DND-41 (cell line): ENCODE measurements around the gene RANBP17.
"Not testable (repeated sequence)": the region's sequence is repeated elsewhere in the genome, so short reads cannot be mapped to it uniquely, and the experiment has no call there.

Source experiments
- ATAC-seq: fragments of 200-7000 bp; cut with Tn5 transposase; 3 replicates; pipeline ENCODE4 v1.9.1; 2021; ENCODE audit warnings: low read depth; ENCODE audit not compliant: insufficient read depth
- DNase-seq: peaks from one replicate; pipeline ENCODE4 v3.0.0-alpha.2; 2020
- H2AFZ ChIP-seq: 2 replicates; pipeline ENCODE4 v1.6.0; 2012; ENCODE audit warnings: low read depth, low read length
- H3K27ac ChIP-seq: 2 replicates; pipeline ENCODE4 v1.5.1; 2012; ENCODE audit warnings: low read length, inconsistent platforms
- H3K27me3 ChIP-seq: fragments of 200-600 bp; sonication (generic); 2 replicates; pipeline ENCODE4 v1.6.0; 2012; ENCODE audit warnings: low read length, mild to moderate bottlenecking, inconsistent platforms; ENCODE audit not compliant: insufficient read depth, poor library complexity
- H3K36me3 ChIP-seq: 2 replicates; pipeline ENCODE4 v1.5.1; 2012; ENCODE audit warnings: low read length, inconsistent platforms; ENCODE audit not compliant: insufficient read depth
- H3K4me1 ChIP-seq: 2 replicates; pipeline ENCODE4 v1.5.1; 2012; ENCODE audit warnings: mild to moderate bottlenecking, low read length; ENCODE audit not compliant: insufficient read depth
- H3K4me2 ChIP-seq: 2 replicates; pipeline ENCODE4 v1.6.0; 2012; ENCODE audit warnings: mild to moderate bottlenecking, moderate library complexity, low read length, inconsistent platforms; ENCODE audit not compliant: insufficient read depth
- H3K4me3 ChIP-seq, 2 experiments: fragments of 200-600 bp in 1 of 2; shearing (Covaris generic) in 1 of 2; 2 replicates each; pipeline ENCODE4 v1.5.1; 2012 to 2016; ENCODE audit warnings: inconsistent platforms in 2 of 2, low read length in 2 of 2, mild to moderate bottlenecking in 2 of 2, low read depth in 1 of 2, moderate library complexity in 1 of 2
- H3K79me2 ChIP-seq: 2 replicates; pipeline ENCODE4 v1.6.0; 2012; ENCODE audit warnings: low read length, inconsistent platforms; ENCODE audit not compliant: insufficient read depth
- H3K9ac ChIP-seq: 2 replicates; pipeline ENCODE4 v1.6.0; 2012; ENCODE audit warnings: low read depth, mild to moderate bottlenecking, inconsistent platforms, low read length, moderate library complexity
- H3K9me3 ChIP-seq: 2 replicates; pipeline ENCODE4 v1.5.1; 2012; ENCODE audit warnings: low read length, moderate library complexity, mild to moderate bottlenecking, inconsistent platforms; ENCODE audit not compliant: insufficient read depth, severe bottlenecking
- H4K20me1 ChIP-seq: 2 replicates; pipeline ENCODE4 v1.6.0; 2012; ENCODE audit warnings: low read length; ENCODE audit not compliant: insufficient read depth
- EZH2 ChIP-seq: IDR thresholded peaks from 3 replicates; pipeline ENCODE4 v1.6.1; 2012; ENCODE audit warnings: borderline replicate concordance, low read depth, mild to moderate bottlenecking, moderate library complexity, low read length, inconsistent platforms; ENCODE audit not compliant: severe bottlenecking
- TF ChIP-seq, protein P1 (sequence below): IDR thresholded peaks from 2 replicates; pipeline ENCODE4 v1.5.1; 2012; ENCODE audit warnings: borderline replicate concordance, low read length, moderate library complexity, mild to moderate bottlenecking; ENCODE audit not compliant: poor library complexity, severe bottlenecking; ENCODE audit errors: extremely low read depth

Gene RANBP17

DNA sequence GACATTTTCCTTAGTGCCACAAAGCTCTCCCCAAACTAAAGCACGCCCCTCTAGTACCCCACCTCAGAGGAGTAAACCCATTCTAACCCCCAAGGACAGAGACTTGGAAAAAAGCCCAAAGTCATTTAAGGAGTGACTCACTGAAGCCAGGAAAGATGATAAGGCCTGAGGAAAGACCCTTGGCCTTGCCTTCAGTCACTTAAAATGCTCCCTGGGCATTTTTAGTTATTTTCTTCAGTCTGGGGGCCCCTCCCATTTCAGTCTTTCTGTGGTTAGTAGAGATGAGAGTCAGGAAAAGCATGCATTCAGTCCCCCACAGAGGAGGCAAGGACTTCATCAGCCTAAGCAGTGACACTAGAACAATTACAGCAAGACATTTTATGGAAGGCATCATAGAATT, 433.5 kb downstream of the RANBP17 start:
- ATAC-seq, result peak; percentile 65

DNA sequence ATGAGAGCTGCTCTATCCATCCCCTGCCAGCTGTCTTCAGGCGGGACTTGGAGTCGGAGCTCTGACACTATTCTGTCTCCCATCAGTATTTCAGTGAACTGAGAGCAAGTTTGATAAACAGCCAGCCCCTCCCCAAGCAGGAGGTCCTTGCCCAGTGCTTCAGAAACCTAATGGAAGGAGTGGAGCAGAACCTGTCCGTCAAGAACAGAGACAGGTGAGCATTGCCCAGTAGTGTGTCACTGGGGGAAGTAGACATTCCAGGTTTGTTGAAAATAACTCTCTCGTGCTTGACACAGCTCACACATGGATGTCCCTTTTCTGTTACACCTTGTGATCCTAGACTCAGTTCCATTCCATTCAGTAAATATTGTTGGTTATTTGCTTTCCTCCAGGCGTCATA, 434.0 kb downstream of the RANBP17 start:
- DNase-seq, result no peak
- Histone ChIP-seq H2AFZ (no peak overlapping the region), H3K79me2 (peaks cover 21% of the 10 kb centered on the region), H4K20me1 (peaks cover 8% of the 10 kb centered on the region; the same call in 1 of the 2 replicates), H3K27ac (no peak overlapping the region; the same call in 1 of the 2 replicates), H3K9ac (no peak overlapping the region), H3K4me2 (no peak overlapping the region), H3K4me3 (no peak overlapping the region), H3K27me3 (no peaks in the 10 kb centered on the region), H3K4me1 (peaks cover 39% of the 10 kb centered on the region), H3K36me3 (peaks cover 6% of the 10 kb centered on the region; the same call in 1 of the 2 replicates), H3K9me3 (no peaks in the 10 kb centered on the region)
- ATAC-seq, result peak; percentile 18; the same call in 2 of the 3 replicates
- no peak for TF ChIP-seq EZH2
- TF ChIP-seq, protein P1, sequence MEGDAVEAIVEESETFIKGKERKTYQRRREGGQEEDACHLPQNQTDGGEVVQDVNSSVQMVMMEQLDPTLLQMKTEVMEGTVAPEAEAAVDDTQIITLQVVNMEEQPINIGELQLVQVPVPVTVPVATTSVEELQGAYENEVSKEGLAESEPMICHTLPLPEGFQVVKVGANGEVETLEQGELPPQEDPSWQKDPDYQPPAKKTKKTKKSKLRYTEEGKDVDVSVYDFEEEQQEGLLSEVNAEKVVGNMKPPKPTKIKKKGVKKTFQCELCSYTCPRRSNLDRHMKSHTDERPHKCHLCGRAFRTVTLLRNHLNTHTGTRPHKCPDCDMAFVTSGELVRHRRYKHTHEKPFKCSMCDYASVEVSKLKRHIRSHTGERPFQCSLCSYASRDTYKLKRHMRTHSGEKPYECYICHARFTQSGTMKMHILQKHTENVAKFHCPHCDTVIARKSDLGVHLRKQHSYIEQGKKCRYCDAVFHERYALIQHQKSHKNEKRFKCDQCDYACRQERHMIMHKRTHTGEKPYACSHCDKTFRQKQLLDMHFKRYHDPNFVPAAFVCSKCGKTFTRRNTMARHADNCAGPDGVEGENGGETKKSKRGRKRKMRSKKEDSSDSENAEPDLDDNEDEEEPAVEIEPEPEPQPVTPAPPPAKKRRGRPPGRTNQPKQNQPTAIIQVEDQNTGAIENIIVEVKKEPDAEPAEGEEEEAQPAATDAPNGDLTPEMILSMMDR, result no peak

More for the DNA sequence above, 433.5 kb downstream of the RANBP17 start:
- no peak overlapping the region for H3K4me2 ChIP-seq
- H3K4me1 ChIP-seq, result peaks cover 39% of the 10 kb centered on the region
- no peak overlapping the region for H3K4me3 ChIP-seq
- no peak for DNase-seq
- peaks cover 4% of the 10 kb centered on the region; the same call in 1 of the 2 replicates for H4K20me1 ChIP-seq
- no peak overlapping the region for H2AFZ ChIP-seq
- TF ChIP-seq, protein P1, result no peak
- no peak for TF ChIP-seq EZH2
- no peak overlapping the region for H3K9ac ChIP-seq
- H3K36me3 ChIP-seq, result peaks cover 1% of the 10 kb centered on the region; the same call in 1 of the 2 replicates
- no peaks in the 10 kb centered on the region for H3K9me3 ChIP-seq
- H3K27ac ChIP-seq, result peak overlapping the region; percentile 27; the same call in 1 of the 2 replicates
- H3K79me2 ChIP-seq, result peaks cover 17% of the 10 kb centered on the region
- H3K27me3 ChIP-seq, result no peaks in the 10 kb centered on the region

DNA sequence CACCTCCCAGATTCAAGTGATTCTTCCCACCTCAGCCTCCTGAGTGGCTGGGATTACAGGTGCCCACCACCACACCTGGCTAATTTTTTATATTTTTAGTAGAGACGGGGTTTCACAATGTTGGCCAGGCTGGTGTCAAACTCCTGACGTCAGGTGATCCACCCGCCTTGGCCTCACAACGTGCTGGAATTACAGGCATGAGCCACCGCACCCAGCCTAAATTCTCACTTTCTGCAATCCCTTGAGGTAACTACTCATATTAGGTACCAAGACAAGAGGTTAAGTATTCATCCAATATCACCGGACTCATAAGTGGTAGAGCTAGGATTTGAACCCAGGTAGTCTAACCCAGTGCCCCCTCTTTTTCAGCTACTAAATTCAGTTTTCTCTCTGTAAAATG, 436.1 kb downstream of the RANBP17 start:
- ATAC-seq, DNase-seq, H2AFZ ChIP-seq, H3K9ac ChIP-seq, H3K9me3 ChIP-seq, H3K4me2 ChIP-seq, H3K27ac ChIP-seq, H3K4me3 ChIP-seq, H3K27me3 ChIP-seq: not testable (repeated sequence)
- Histone ChIP-seq H3K36me3 (peaks cover 15% of the 10 kb centered on the region), H4K20me1 (peaks cover 24% of the 10 kb centered on the region), H3K79me2 (peaks cover 40% of the 10 kb centered on the region), H3K4me1 (peaks cover 38% of the 10 kb centered on the region)

DNA sequence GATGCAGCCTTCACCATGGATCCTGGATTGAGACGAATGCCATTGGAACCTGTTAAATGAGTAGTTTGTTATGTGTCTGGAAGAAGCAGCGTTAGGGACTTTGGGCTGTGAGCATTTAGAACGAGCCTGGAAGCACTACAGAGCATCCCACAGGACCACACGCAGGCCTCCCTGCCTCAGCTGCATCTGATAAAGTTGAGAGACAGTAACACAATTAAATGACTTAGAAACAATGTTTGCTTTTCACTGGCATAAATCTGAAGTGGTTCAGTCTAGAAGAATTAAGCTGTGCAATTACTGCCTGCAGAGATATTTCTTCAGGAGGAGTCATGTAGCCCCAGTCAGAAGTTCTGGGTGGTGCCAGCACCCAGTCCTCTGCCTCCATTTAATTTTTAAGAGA, 437.4 kb downstream of the RANBP17 start:
- peaks cover 53% of the 10 kb centered on the region for H3K79me2 ChIP-seq
- H3K27me3 ChIP-seq, result no peaks in the 10 kb centered on the region
- TF ChIP-seq EZH2, result no peak
- TF ChIP-seq, protein P1, result no peak

More for the DNA sequence above, 437.4 kb downstream of the RANBP17 start:
- Histone ChIP-seq H4K20me1 (peaks cover 31% of the 10 kb centered on the region), H3K36me3 (peaks cover 27% of the 10 kb centered on the region), H3K27ac (no peak overlapping the region), H2AFZ (no peak overlapping the region), H3K9me3 (no peaks in the 10 kb centered on the region), H3K9ac (no peak overlapping the region), H3K4me2 (no peak overlapping the region), H3K4me3 (no peak overlapping the region), H3K4me1 (peaks cover 34% of the 10 kb centered on the region)
- DNase-seq, result no peak
- ATAC-seq, result no peak
